Activated CD8-positive, alpha-beta memory T cell treated with anti-CD3 and anti-CD28 coated beads, Interleukin-2, amount 10 ng/mL, durations not matched to agents 7 days and 5 days (primary cell): Measurements from ENCODE around the gene PHLDB3. TPM values are rescaled to one million over a fixed set of nuclear protein-coding genes. Genes with fewer than 3 reads are reported as not detected.

ENCODE experiments used
- ATAC-seq: fragments of 150-1000 bp; cut with Tn5 transposase; one replicate; pipeline ENCODE4 v1.10.0; 2021; ENCODE audit warnings: moderate library complexity
- CTCF ChIA-PET: fragments of 350-600 bp; sonication (Branson Sonifier 250); formaldehyde crosslinking; loops from one replicate; lab custom pipeline; 2021; ENCODE audit warnings: antibody characterized with exemption; lab: Charles Lee
- DNase-seq: peaks from one replicate; pipeline ENCODE4 v3.0.0-alpha.2; 2020
- H3K27ac Mint-ChIP-seq: one replicate; pipeline ENCODE4 v1.8.0; 2021; ENCODE audit warnings: mild to moderate bottlenecking, mixed read lengths
- H3K27me3 Mint-ChIP-seq: one replicate; pipeline ENCODE4 v1.8.0; 2021; ENCODE audit warnings: mixed read lengths
- H3K36me3 Mint-ChIP-seq: one replicate; pipeline ENCODE4 v1.8.0; 2021; ENCODE audit warnings: mild to moderate bottlenecking, mixed read lengths
- H3K4me1 Mint-ChIP-seq: one replicate; pipeline ENCODE4 v1.8.0; 2021; ENCODE audit warnings: mixed read lengths
- H3K4me3 Mint-ChIP-seq: one replicate; pipeline ENCODE4 v1.8.0; 2021; ENCODE audit warnings: mild to moderate bottlenecking, moderate library complexity, mixed read lengths
- H3K9me3 Mint-ChIP-seq: one replicate; pipeline ENCODE4 v1.8.0; 2022; ENCODE audit warnings: low read depth, mixed read lengths
- total RNA-seq, 2 experiments: library from RNA; stranded (reverse); gene quantifications; one replicate each; pipeline ENCODE4 v1.2.3, GENCODE V29; 2021

Gene PHLDB3
- total RNA-seq, 2 experiments from 2014 or later = 11.0 to 11.2 TPM

- ATAC-seq (peak; percentile 95), DNase-seq (peak; percentile 99)
- H3K27ac Mint-ChIP-seq = peak overlapping the region; percentile 91
- no peaks in the 10 kb centered on the region for H3K27me3 Mint-ChIP-seq
- H3K36me3 Mint-ChIP-seq = peaks cover 12% of the 10 kb centered on the region
- H3K4me1 Mint-ChIP-seq = peaks cover 21% of the 10 kb centered on the region
- H3K9me3 Mint-ChIP-seq = no peaks in the 10 kb centered on the region
- CTCF ChIA-PET = interaction anchor here (0.8 to 4.5 kb wide), 13 partner anchors 9 to 91 kb away, joined by 3 to 31 read pairs (median 4); partner anchors contain the start of genes IRGQ, ZNF575 and ZNF576
- H3K4me3 Mint-ChIP-seq = peak overlapping the region; percentile 97
Measured at GRCh38 chr19:43503501-43504425, 783 bp downstream of the PHLDB3 start.

GRCh38 chr19:43502419-43502976 is 2.0 kb downstream of the PHLDB3 start:
- CTCF ChIA-PET = interaction anchor here (0.8 to 4.0 kb wide), 6 partner anchors 9 to 93 kb away, joined by 3 to 28 read pairs (median 6); partner anchors contain the start of genes IRGQ and ZNF576
- ATAC-seq = no peak
- Mint-ChIP-seq H3K36me3 (peaks cover 7% of the 10 kb centered on the region), H3K9me3 (no peaks in the 10 kb centered on the region), H3K4me3 (no peak overlapping the region), H3K27me3 (no peaks in the 10 kb centered on the region), H3K27ac (no peak overlapping the region), H3K4me1 (peaks cover 21% of the 10 kb centered on the region)
- DNase-seq = no peak

GRCh38 chr19:43501661-43502418 is 2.7 kb downstream of the PHLDB3 start:
- Mint-ChIP-seq H3K9me3 (no peaks in the 10 kb centered on the region), H3K4me3 (no peak overlapping the region), H3K27ac (no peak overlapping the region), H3K4me1 (peaks cover 21% of the 10 kb centered on the region), H3K27me3 (no peaks in the 10 kb centered on the region), H3K36me3 (peaks cover 7% of the 10 kb centered on the region)
- ATAC-seq = no peak
- DNase-seq = no peak
- CTCF ChIA-PET = interaction anchor here (0.8 to 1.9 kb wide), 4 partner anchors 8 to 38 kb away, joined by 3 to 7 read pairs (median 4); no protein-coding TSS in a partner anchor

- Mint-ChIP-seq H3K9me3 (no peaks in the 10 kb centered on the region), H3K27me3 (no peaks in the 10 kb centered on the region), H3K4me1 (peaks cover 10% of the 10 kb centered on the region), H3K27ac (no peak overlapping the region), H3K4me3 (no peak overlapping the region), H3K36me3 (peaks cover 4% of the 10 kb centered on the region)
- no peak for ATAC-seq
- CTCF ChIA-PET = no interaction called here
- DNase-seq = no peak
Measured at GRCh38 chr19:43499042-43499441, 5.5 kb downstream of the PHLDB3 start.

- no peak for ATAC-seq
- CTCF ChIA-PET = interaction anchor here (0.9 to 1.3 kb wide), 2 partner anchors 11 to 51 kb away, joined by 3 read pairs; no protein-coding TSS in a partner anchor
- H3K4me1 Mint-ChIP-seq = peaks cover 5% of the 10 kb centered on the region
- no peak overlapping the region for H3K27ac Mint-ChIP-seq
- H3K4me3 Mint-ChIP-seq = no peak overlapping the region
- H3K36me3 Mint-ChIP-seq = peaks cover 2% of the 10 kb centered on the region
- no peak for DNase-seq
- H3K27me3 Mint-ChIP-seq = no peaks in the 10 kb centered on the region
- H3K9me3 Mint-ChIP-seq = no peaks in the 10 kb centered on the region
Measured at GRCh38 chr19:43498233-43498842, 6.2 kb downstream of the PHLDB3 start.

GRCh38 chr19:43496960-43497359 is 7.6 kb downstream of the PHLDB3 start:
- CTCF ChIA-PET = no interaction called here
- DNase-seq (no peak), ATAC-seq (no peak)
- Mint-ChIP-seq H3K27ac (no peak overlapping the region), H3K9me3 (no peaks in the 10 kb centered on the region), H3K4me3 (no peak overlapping the region), H3K4me1 (no peaks in the 10 kb centered on the region), H3K27me3 (no peaks in the 10 kb centered on the region), H3K36me3 (no peaks in the 10 kb centered on the region)

- ATAC-seq = no peak
- H3K9me3 Mint-ChIP-seq = no peaks in the 10 kb centered on the region
- H3K4me3 Mint-ChIP-seq = no peak overlapping the region
- no peak overlapping the region for H3K27ac Mint-ChIP-seq
- H3K27me3 Mint-ChIP-seq = no peaks in the 10 kb centered on the region
- no peaks in the 10 kb centered on the region for H3K4me1 Mint-ChIP-seq
- H3K36me3 Mint-ChIP-seq = no peaks in the 10 kb centered on the region
- CTCF ChIA-PET = interaction anchor here (0.6 to 1.3 kb wide), 2 partner anchors 25 to 500 kb away, joined by 3 to 4 read pairs; no protein-coding TSS in a partner anchor
- no peak for DNase-seq
Measured at GRCh38 chr19:43495082-43495481, 9.5 kb downstream of the PHLDB3 start.

GRCh38 chr19:43490759-43491158 is 13.8 kb downstream of the PHLDB3 start:
- peaks cover 2% of the 10 kb centered on the region for H3K4me1 Mint-ChIP-seq
- no peaks in the 10 kb centered on the region for H3K36me3 Mint-ChIP-seq
- CTCF ChIA-PET = interaction anchor here (1.1 to 1.5 kb wide), 5 partner anchors 11 to 58 kb away, joined by 3 to 6 read pairs (median 4); no protein-coding TSS in a partner anchor
- ATAC-seq (no peak), DNase-seq (no peak)
- no peaks in the 10 kb centered on the region for H3K9me3 Mint-ChIP-seq
- H3K27ac Mint-ChIP-seq = no peak overlapping the region
- H3K27me3 Mint-ChIP-seq = no peaks in the 10 kb centered on the region
- no peak overlapping the region for H3K4me3 Mint-ChIP-seq

GRCh38 chr19:43489979-43490599 is 14.5 kb downstream of the PHLDB3 start:
- Mint-ChIP-seq H3K36me3 (no peaks in the 10 kb centered on the region), H3K27me3 (no peaks in the 10 kb centered on the region), H3K4me3 (no peak overlapping the region), H3K9me3 (no peaks in the 10 kb centered on the region), H3K4me1 (peaks cover 2% of the 10 kb centered on the region), H3K27ac (no peak overlapping the region)
- DNase-seq = no peak
- ATAC-seq = no peak
- CTCF ChIA-PET = interaction anchor here (1.3 to 1.5 kb wide), 4 partner anchors 14 to 57 kb away, joined by 3 to 6 read pairs (median 4); no protein-coding TSS in a partner anchor

GRCh38 chr19:43489310-43489709 is 15.2 kb downstream of the PHLDB3 start:
- no peak overlapping the region for H3K4me3 Mint-ChIP-seq
- no peaks in the 10 kb centered on the region for H3K36me3 Mint-ChIP-seq
- peaks cover 2% of the 10 kb centered on the region for H3K4me1 Mint-ChIP-seq
- no peaks in the 10 kb centered on the region for H3K27me3 Mint-ChIP-seq
- CTCF ChIA-PET = interaction anchor here (0.8 to 1.5 kb wide), 3 partner anchors 31 to 57 kb away, joined by 3 to 6 read pairs (median 5); no protein-coding TSS in a partner anchor
- no peaks in the 10 kb centered on the region for H3K9me3 Mint-ChIP-seq
- H3K27ac Mint-ChIP-seq = no peak overlapping the region
- no peak for ATAC-seq
- DNase-seq = no peak

GRCh38 chr19:43488179-43488578 is 16.4 kb downstream of the PHLDB3 start:
- Mint-ChIP-seq H3K9me3 (no peaks in the 10 kb centered on the region), H3K27ac (no peak overlapping the region), H3K27me3 (no peaks in the 10 kb centered on the region), H3K4me1 (peaks cover 2% of the 10 kb centered on the region), H3K4me3 (no peak overlapping the region), H3K36me3 (no peaks in the 10 kb centered on the region)
- ATAC-seq (no peak), DNase-seq (no peak)
- CTCF ChIA-PET = no interaction called here

GRCh38 chr19:43486412-43486811 is 18.1 kb downstream of the PHLDB3 start:
- CTCF ChIA-PET = interaction anchor here (1.1 kb wide), 1 partner anchor 39 kb away, joined by 4 read pairs; no protein-coding TSS in a partner anchor
- Mint-ChIP-seq H3K27me3 (no peaks in the 10 kb centered on the region), H3K36me3 (no peaks in the 10 kb centered on the region), H3K9me3 (no peaks in the 10 kb centered on the region), H3K4me3 (no peak overlapping the region), H3K4me1 (peaks cover 2% of the 10 kb centered on the region), H3K27ac (no peak overlapping the region)
- DNase-seq (no peak), ATAC-seq (no peak)
